Keratinocyte (primary cell): ENCODE data around the gene SLC38A4.
"Not testable (repeated sequence)": the region's sequence is repeated elsewhere in the genome, so short reads cannot be mapped to it uniquely, and the experiment has no call there.

ENCODE experiments used
- EZH2 ChIP-seq: IDR thresholded peaks from one replicate; pipeline ENCODE4 v1.6.1; 2012; ENCODE audit warnings: inconsistent platforms, mild to moderate bottlenecking, low read length, moderate library complexity
- TF ChIP-seq, protein P1 (sequence below), 3 experiments: IDR thresholded peaks in 1 of 3; conservative IDR thresholded peaks in 1 of 3; optimal IDR thresholded peaks in 1 of 3; 2 replicates in 2 of 3; 3 replicates in 1 of 3; pipeline versions ENCODE3 to v1.5.1; 2011; ENCODE audit warnings: low read length in 3 of 3, mild to moderate bottlenecking in 3 of 3, moderate library complexity in 2 of 3, control low read depth in 1 of 3, inconsistent platforms in 1 of 3; ENCODE audit not compliant: insufficient read depth in 2 of 3; ENCODE audit errors: extremely low read depth in 1 of 3

DNA sequence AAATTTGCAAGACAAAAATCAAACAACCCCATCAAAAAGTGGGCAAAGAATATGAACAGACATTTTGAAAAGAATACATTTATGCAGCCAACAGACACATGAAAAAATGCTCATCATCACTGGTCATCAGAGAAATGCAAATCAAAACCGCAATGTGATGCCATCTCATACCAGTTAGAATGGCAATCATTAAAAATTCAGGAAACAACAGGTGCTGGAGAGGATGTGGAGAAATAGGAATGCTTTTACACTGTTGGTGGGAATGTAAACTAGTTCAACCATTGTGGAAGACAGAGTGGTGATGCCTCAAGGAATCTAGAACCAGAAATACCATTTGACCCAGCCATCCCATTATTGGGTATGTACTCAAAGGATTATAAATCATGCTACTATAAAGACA is 83.5 kb downstream of the SLC38A4 start:
- TF ChIP-seq EZH2: not testable (repeated sequence)
- TF ChIP-seq, protein P1, sequence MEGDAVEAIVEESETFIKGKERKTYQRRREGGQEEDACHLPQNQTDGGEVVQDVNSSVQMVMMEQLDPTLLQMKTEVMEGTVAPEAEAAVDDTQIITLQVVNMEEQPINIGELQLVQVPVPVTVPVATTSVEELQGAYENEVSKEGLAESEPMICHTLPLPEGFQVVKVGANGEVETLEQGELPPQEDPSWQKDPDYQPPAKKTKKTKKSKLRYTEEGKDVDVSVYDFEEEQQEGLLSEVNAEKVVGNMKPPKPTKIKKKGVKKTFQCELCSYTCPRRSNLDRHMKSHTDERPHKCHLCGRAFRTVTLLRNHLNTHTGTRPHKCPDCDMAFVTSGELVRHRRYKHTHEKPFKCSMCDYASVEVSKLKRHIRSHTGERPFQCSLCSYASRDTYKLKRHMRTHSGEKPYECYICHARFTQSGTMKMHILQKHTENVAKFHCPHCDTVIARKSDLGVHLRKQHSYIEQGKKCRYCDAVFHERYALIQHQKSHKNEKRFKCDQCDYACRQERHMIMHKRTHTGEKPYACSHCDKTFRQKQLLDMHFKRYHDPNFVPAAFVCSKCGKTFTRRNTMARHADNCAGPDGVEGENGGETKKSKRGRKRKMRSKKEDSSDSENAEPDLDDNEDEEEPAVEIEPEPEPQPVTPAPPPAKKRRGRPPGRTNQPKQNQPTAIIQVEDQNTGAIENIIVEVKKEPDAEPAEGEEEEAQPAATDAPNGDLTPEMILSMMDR (optimal IDR thresholded peaks at IDR 0.05 in 1 of 3, IDR thresholded peaks at IDR 0.05 in 1 of 3, conservative IDR thresholded peaks at IDR 0.05 in 1 of 3; ENCODE audit: extremely low read depth in 1 of 3, insufficient read depth in 2 of 3, low read length in 3 of 3): not testable (repeated sequence)
